ENCODE data around the gene SLC39A11. TPM values are rescaled to one million over a fixed set of nuclear protein-coding genes. Genes with fewer than 3 reads are reported as not detected.
A peak's percentile ranks its signal among the peaks of the same experiment; 100 is the strongest.

Gene SLC39A11
- total and polyA plus RNA-seq, 4 donors = 9.3 to 49.3 (median 24.7) TPM

DNA sequence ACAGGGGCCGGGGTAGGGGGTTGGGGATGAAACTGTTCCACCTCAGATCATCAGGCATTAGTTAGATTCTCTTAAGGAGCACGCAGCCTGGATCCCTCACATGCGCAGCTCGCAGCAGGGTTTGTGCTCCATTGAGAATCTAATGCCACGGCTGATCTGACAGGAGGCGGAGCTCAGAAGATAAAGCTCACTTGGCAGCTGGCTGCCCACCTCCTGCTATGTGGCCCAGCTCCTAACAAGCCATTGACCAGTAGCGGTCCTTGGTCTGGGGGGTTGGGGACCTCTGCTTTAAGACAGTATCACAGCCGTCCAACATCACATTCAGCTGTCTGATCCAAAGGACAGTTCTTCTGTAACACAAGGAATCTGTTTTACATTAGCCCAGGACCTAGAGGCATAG is 62.5 kb downstream of the SLC39A11 start:
- WGBS, 2 donors = 93 to 96% methylated on average over 8 of the region's 8 CpGs
- Histone ChIP-seq H3K36me3 (ENCODE audit: control insufficient read depth in 4 of 4, insufficient read depth in 4 of 4, low read length in 4 of 4) (peaks cover 0 to 6% (median 0%) of the 10 kb centered on the region in 4 donors), H3K27me3 (ENCODE audit: control insufficient read depth in 3 of 3, insufficient read depth in 3 of 3, low read length in 2 of 3) (no peaks in the 10 kb centered on the region), H3K27ac (ENCODE audit: low read depth in 1 of 2, low read length in 1 of 2) (no peak overlapping the region), H3K9me3 (ENCODE audit: control insufficient read depth in 4 of 4, insufficient read depth in 3 of 4, low read length in 3 of 4) (no peaks in the 10 kb centered on the region), H3K4me3 (no peak overlapping the region), H3K4me1 (ENCODE audit: control insufficient read depth in 5 of 5, insufficient read depth in 5 of 5, low read length in 5 of 5) (peaks cover 0 to 22% (median 0%) of the 10 kb centered on the region in 5 donors), H3K9ac (ENCODE audit: insufficient read depth in 1 of 2, low read length in 2 of 2) (no peak overlapping the region)
- ATAC-seq (ENCODE audit: insufficient read depth, low FRiP score) (no peak), DNase-seq (no peak)
- no peak for TF ChIP-seq CTCF (IDR thresholded peaks at IDR 0.05; ENCODE audit: control extremely low read depth, extremely low read depth)

DNA sequence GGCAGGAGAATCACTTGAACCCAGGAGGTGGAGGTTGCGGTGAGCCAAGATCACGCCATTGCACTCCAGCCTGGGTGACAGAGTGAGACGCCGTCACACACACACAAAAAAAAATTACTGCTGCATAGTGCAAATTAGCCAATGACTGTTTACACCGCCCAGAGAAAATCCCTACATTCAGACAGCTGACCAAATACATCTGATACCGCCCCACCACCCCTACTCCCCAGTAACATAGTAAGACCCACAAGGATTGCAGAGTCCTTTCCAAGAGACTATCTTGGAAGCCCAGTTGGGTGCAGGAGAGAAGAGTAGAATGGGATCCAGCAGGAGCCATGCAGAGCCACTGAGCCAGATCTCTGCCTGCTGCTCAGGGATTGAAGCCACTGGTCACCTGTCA is 63.5 kb downstream of the SLC39A11 start:
- Histone ChIP-seq H3K27me3 (ENCODE audit: control insufficient read depth in 3 of 3, insufficient read depth in 3 of 3, low read length in 2 of 3) (no peaks in the 10 kb centered on the region), H3K4me1 (ENCODE audit: control insufficient read depth in 5 of 5, insufficient read depth in 5 of 5, low read length in 5 of 5) (peaks cover 0 to 22% (median 0%) of the 10 kb centered on the region in 5 donors), H3K9ac (ENCODE audit: insufficient read depth in 1 of 2, low read length in 2 of 2) (no peak overlapping the region), H3K9me3 (ENCODE audit: control insufficient read depth in 4 of 4, insufficient read depth in 3 of 4, low read length in 3 of 4) (no peaks in the 10 kb centered on the region), H3K27ac (ENCODE audit: low read depth in 1 of 2, low read length in 1 of 2) (no peak overlapping the region), H3K4me3 (no peak overlapping the region), H3K36me3 (ENCODE audit: control insufficient read depth in 4 of 4, insufficient read depth in 4 of 4, low read length in 4 of 4) (peaks cover 0 to 6% (median 0%) of the 10 kb centered on the region in 4 donors)
- 94 to 96% methylated on average over 6 of the region's 6 CpGs for WGBS, 2 donors
- no peak for DNase-seq
- no peak for ATAC-seq (ENCODE audit: insufficient read depth, low FRiP score)
- TF ChIP-seq CTCF (IDR thresholded peaks at IDR 0.05; ENCODE audit: control extremely low read depth, extremely low read depth) = no peak

- WGBS, 2 donors = 81 to 90% methylated on average over 5 of the region's 5 CpGs
- H3K4me3 ChIP-seq = no peak overlapping the region
- H3K9me3 ChIP-seq (ENCODE audit: control insufficient read depth in 4 of 4, insufficient read depth in 3 of 4, low read length in 3 of 4) = no peaks in the 10 kb centered on the region
- H3K27me3 ChIP-seq (ENCODE audit: control insufficient read depth in 3 of 3, insufficient read depth in 3 of 3, low read length in 2 of 3) = no peaks in the 10 kb centered on the region
- H3K36me3 ChIP-seq (ENCODE audit: control insufficient read depth in 4 of 4, insufficient read depth in 4 of 4, low read length in 4 of 4) = peaks cover 0 to 6% (median 0%) of the 10 kb centered on the region in 4 donors
- ATAC-seq (ENCODE audit: insufficient read depth, low FRiP score) (peak; percentile 27), DNase-seq (peak; percentile 62 to 84 (median 84))
- H3K9ac ChIP-seq (ENCODE audit: insufficient read depth in 1 of 2, low read length in 2 of 2) = no peak overlapping the region
- H3K27ac ChIP-seq (ENCODE audit: low read depth in 1 of 2, low read length in 1 of 2) = no peak overlapping the region
- no peak for TF ChIP-seq CTCF (IDR thresholded peaks at IDR 0.05; ENCODE audit: control extremely low read depth, extremely low read depth)
- peaks cover 0 to 22% (median 0%) of the 10 kb centered on the region in 5 donors for H3K4me1 ChIP-seq (ENCODE audit: control insufficient read depth in 5 of 5, insufficient read depth in 5 of 5, low read length in 5 of 5)
Measured at GRCh38 chr17:73028299-73028755, 64.2 kb downstream of the SLC39A11 start.

All from lung (tissue), 12 donors.